DND-41 (cell line): Measurements from ENCODE around the gene C2orf80.

Source experiments
- CTCF ChIP-seq: IDR thresholded peaks from 2 replicates; pipeline ENCODE4 v1.5.1; 2012; ENCODE audit warnings: borderline replicate concordance, low read length, moderate library complexity, mild to moderate bottlenecking; ENCODE audit not compliant: poor library complexity, severe bottlenecking; ENCODE audit errors: extremely low read depth
- EZH2 ChIP-seq: IDR thresholded peaks from 3 replicates; pipeline ENCODE4 v1.6.1; 2012; ENCODE audit warnings: borderline replicate concordance, low read depth, mild to moderate bottlenecking, moderate library complexity, low read length, inconsistent platforms; ENCODE audit not compliant: severe bottlenecking

- TF ChIP-seq CTCF, result no peak
- TF ChIP-seq EZH2, result no peak
Observed at GRCh38 chr2:208186465-208186864, 3.4 kb downstream of the C2orf80 start.
